ENCODE results near the gene GKN2.

The GKN2 gene

GRCh38 chr2:68920481-68921170 is 32.1 kb downstream of the GKN2 start:
- Histone ChIP-seq H3K4me3 (ENCODE audit: low read depth, low read length) (no peak overlapping the region), H3K36me3 (replicated peaks) (no peaks in the 10 kb centered on the region), H3K27ac (no peak overlapping the region), H3K27me3 (replicated peaks) (no peaks in the 10 kb centered on the region)
- DNase-seq = no peak
- in situ Hi-C loops (cut with HindIII; ENCODE audit: low pct_ligation_motif_present, low sequenced_read_pairs) = no loop called here
- TF ChIP-seq CTCF (IDR thresholded peaks at IDR 0.05; ENCODE audit: low read depth, low read length, missing control alignments) = no peak

- peak; percentile 28 for DNase-seq
- Histone ChIP-seq H3K27ac (no peak overlapping the region), H3K27me3 (replicated peaks) (no peaks in the 10 kb centered on the region), H3K4me3 (ENCODE audit: low read depth, low read length) (no peak overlapping the region), H3K36me3 (replicated peaks) (no peaks in the 10 kb centered on the region)
- no peak for TF ChIP-seq CTCF (IDR thresholded peaks at IDR 0.05; ENCODE audit: low read depth, low read length, missing control alignments)
- in situ Hi-C loops (cut with HindIII; ENCODE audit: low pct_ligation_motif_present, low sequenced_read_pairs) = no loop called here
Observed at GRCh38 chr2:68918497-68918896, 34.2 kb downstream of the GKN2 start.

- TF ChIP-seq CTCF (IDR thresholded peaks at IDR 0.05; ENCODE audit: low read depth, low read length, missing control alignments) = no peak
- Histone ChIP-seq H3K36me3 (replicated peaks) (no peaks in the 10 kb centered on the region), H3K27ac (no peak overlapping the region), H3K4me3 (ENCODE audit: low read depth, low read length) (no peak overlapping the region), H3K27me3 (replicated peaks) (no peaks in the 10 kb centered on the region)
- in situ Hi-C loops (cut with HindIII; ENCODE audit: low pct_ligation_motif_present, low sequenced_read_pairs) = no loop called here
- DNase-seq = no peak
Observed at GRCh38 chr2:68917034-68917718, 35.5 kb downstream of the GKN2 start.

- DNase-seq = no peak
- Histone ChIP-seq H3K36me3 (replicated peaks) (no peaks in the 10 kb centered on the region), H3K27me3 (replicated peaks) (no peaks in the 10 kb centered on the region), H3K4me3 (ENCODE audit: low read depth, low read length) (no peak overlapping the region), H3K27ac (no peak overlapping the region)
- in situ Hi-C loops (cut with HindIII; ENCODE audit: low pct_ligation_motif_present, low sequenced_read_pairs) = no loop called here
- TF ChIP-seq CTCF (IDR thresholded peaks at IDR 0.05; ENCODE audit: low read depth, low read length, missing control alignments) = no peak
Observed at GRCh38 chr2:68916226-68916625, 36.5 kb downstream of the GKN2 start.

GRCh38 chr2:68915393-68915792 is 37.3 kb downstream of the GKN2 start:
- Histone ChIP-seq H3K4me3 (ENCODE audit: low read depth, low read length) (no peak overlapping the region), H3K27ac (no peak overlapping the region), H3K27me3 (replicated peaks) (no peaks in the 10 kb centered on the region), H3K36me3 (replicated peaks) (no peaks in the 10 kb centered on the region)
- TF ChIP-seq CTCF (IDR thresholded peaks at IDR 0.05; ENCODE audit: low read depth, low read length, missing control alignments) = no peak
- DNase-seq = no peak
- in situ Hi-C loops (cut with HindIII; ENCODE audit: low pct_ligation_motif_present, low sequenced_read_pairs) = no loop called here
